Measurements from ENCODE around the gene TAF5L. TPM values are rescaled to one million over a fixed set of nuclear protein-coding genes. Genes with fewer than 3 reads are reported as not detected.

TAF5L gene
- total and polyA plus RNA-seq, 2 of the 8 experiments (the other 6 are each of a cell fraction or from before 2014, with no cell fraction given) = 17.7 to 23.3 TPM

- Histone ChIP-seq H3K18ac (ENCODE audit: extremely low read depth, low read length) (no peak overlapping the region), H3K4me1 (replicated peaks in 1 of 4; ENCODE audit: control insufficient read depth in 3 of 4, insufficient read depth in 4 of 4, low read length in 3 of 4) (peaks cover 3 to 6% (median 4%) of the 10 kb centered on the region in 4 experiments; a peak in 6 of 7 replicates), H2BK120ac (replicated peaks; ENCODE audit: low read depth, low read length) (no peak overlapping the region), H2BK20ac (ENCODE audit: low read length) (no peak overlapping the region), H3K27me3 (replicated peaks in 1 of 4; ENCODE audit: control insufficient read depth in 3 of 4, extremely low read depth in 1 of 4, insufficient read depth in 3 of 4, low read length in 3 of 4) (no peaks in the 10 kb centered on the region), H3K9me3 (ENCODE audit: insufficient read depth in 2 of 2, low read depth in 1 of 2, low read length in 1 of 2) (no peaks in the 10 kb centered on the region), H2AK5ac (ENCODE audit: low read depth, low read length) (no peak overlapping the region), H3K56ac (replicated peaks; ENCODE audit: insufficient read length, low read depth, low read length) (no peak overlapping the region), H3K4ac (replicated peaks; ENCODE audit: insufficient read length, low read depth, low read length) (no peak overlapping the region), H2BK5ac (ENCODE audit: low read depth, low read length) (no peak overlapping the region), H2BK12ac (ENCODE audit: low read depth, low read length) (no peak overlapping the region), H3K9ac (replicated peaks in 1 of 4; ENCODE audit: extremely low read depth in 1 of 4, low read depth in 3 of 4, low read length in 3 of 4) (no peak overlapping the region), H2BK15ac (ENCODE audit: low read length) (no peak overlapping the region), H3K79me2 (ENCODE audit: control insufficient read depth in 1 of 2, insufficient read depth in 2 of 2, low read length in 2 of 2) (peaks cover 14 to 82% of the 10 kb centered on the region in 2 experiments), H3K4me3 (ENCODE audit: extremely low read depth in 1 of 4, insufficient read depth in 2 of 4, low read depth in 3 of 4, low read length in 4 of 4) (no peak overlapping the region), H3K23me2 (ENCODE audit: low read depth, low read length) (peaks cover 10% of the 10 kb centered on the region), H2AFZ (ENCODE audit: low read length) (no peak overlapping the region), H4K91ac (replicated peaks; ENCODE audit: insufficient read length, low read length) (no peak overlapping the region), H4K5ac (ENCODE audit: insufficient read length, low read depth, low read length) (no peak overlapping the region), H3K14ac (ENCODE audit: insufficient read length) (no peak overlapping the region), H3K23ac (ENCODE audit: insufficient read length) (no peak overlapping the region), H4K20me1 (replicated peaks in 1 of 2; ENCODE audit: control insufficient read depth in 1 of 2, insufficient read depth in 2 of 2, low read length in 2 of 2) (peaks cover 8 to 13% of the 10 kb centered on the region in 2 experiments), H3K27ac (ENCODE audit: low read depth, low read length) (no peak overlapping the region), H4K8ac (ENCODE audit: extremely low read depth, insufficient read depth, low read length) (no peak overlapping the region), H3K36me3 (ENCODE audit: control insufficient read depth in 2 of 4, insufficient read depth in 4 of 4, low read length in 3 of 4) (peaks cover 0 to 12% (median 2%) of the 10 kb centered on the region in 4 experiments; a peak in 4 of 8 replicates), H3K4me2 (ENCODE audit: insufficient read depth in 1 of 2, low read depth in 2 of 2, low read length in 2 of 2) (no peak overlapping the region), H3K79me1 (ENCODE audit: low read depth, low read length) (peaks cover 11% of the 10 kb centered on the region)
- ChIA-PET CTCF (ENCODE audit: partially characterized antibody) (interaction anchor here (0.7 to 1.4 kb wide), 4 partner anchors 32 to 450 kb away, joined by 3 read pairs; no protein-coding TSS in a partner anchor), POLR2A (ENCODE audit: partially characterized antibody) (interaction anchor here (1.0 kb wide), 1 partner anchor 8 kb away, joined by 4 read pairs; no protein-coding TSS in a partner anchor)
- WGBS, 2 experiments (ENCODE audit: extremely low coverage in 1 of 2, insufficient coverage in 1 of 2, insufficient read length in 1 of 2, insufficient replicate concordance in 2 of 2, low coverage in 1 of 2, low lambda C conversion rate in 2 of 2, missing lambda C conversion rate in 1 of 2) = 89% methylated on average over 2 of the region's 2 CpGs; no CpG with 5 or more reads in 1 of the 2 experiments
- DNase-seq (ENCODE audit: low read depth in 1 of 2, low spot score in 2 of 2) (no peak), FAIRE-seq (no peak)
- TF ChIP-seq JUND (IDR thresholded peaks at IDR 0.05; ENCODE audit: low read length) = no peak
- TF ChIP-seq EP300 (IDR thresholded peaks at IDR 0.05; ENCODE audit: borderline replicate concordance in 1 of 2, low read depth in 2 of 2, low read length in 2 of 2) = no peak
- no peak for TF ChIP-seq CEBPB (IDR thresholded peaks at IDR 0.05; ENCODE audit: low read depth, low read length)
- TF ChIP-seq MAFK (IDR thresholded peaks at IDR 0.05; ENCODE audit: low read depth, low read length) = no peak
- TF ChIP-seq CTBP2 (IDR thresholded peaks at IDR 0.05; ENCODE audit: borderline replicate concordance, insufficient read depth, insufficient read length, low read length) = no peak
- TF ChIP-seq SIN3A (conservative IDR thresholded peaks at IDR 0.05 in 1 of 2, IDR thresholded peaks at IDR 0.05 in 1 of 2; ENCODE audit: low read depth in 1 of 2, low read length in 2 of 2) = no peak
- TF ChIP-seq CREB1 (IDR thresholded peaks at IDR 0.05) = no peak
- TF ChIP-seq RAD21 (IDR thresholded peaks at IDR 0.05 in 1 of 2, conservative IDR thresholded peaks at IDR 0.05 in 1 of 2; ENCODE audit: low read depth in 2 of 2, low read length in 2 of 2) = no peak
- TF ChIP-seq RXRA (IDR thresholded peaks at IDR 0.05; ENCODE audit: insufficient read depth, low read depth, low read length) = no peak
- no peak for TF ChIP-seq SRF (IDR thresholded peaks at IDR 0.05; ENCODE audit: low read depth, low read length)
- TF ChIP-seq POLR2AphosphoS5 (IDR thresholded peaks at IDR 0.05; ENCODE audit: low read depth, low read length) = no peak
- TF ChIP-seq TAF7 (optimal IDR thresholded peaks at IDR 0.05; ENCODE audit: borderline replicate concordance, low read depth, low read length) = no peak
- TF ChIP-seq SIX5 (IDR thresholded peaks at IDR 0.05; ENCODE audit: low read depth, low read length) = no peak
- no peak for TF ChIP-seq NRF1 (IDR thresholded peaks at IDR 0.05; ENCODE audit: low read depth, low read length)
Measured at GRCh38 chr1:229629261-229629660, 3.3 kb upstream of the TAF5L start.
